ENCODE measurements around the gene FAM200A.
A peak's percentile ranks its signal among the peaks of the same experiment; 100 is the strongest.
"Not testable (repeated sequence)": the region's sequence is repeated elsewhere in the genome, so short reads cannot be mapped to it uniquely, and the experiment has no call there.

The FAM200A gene

GRCh38 chr7:99558306-99559174 is 6.6 kb upstream of the FAM200A start, which contains the start of gene ZNF655:
TSS of gene ZNF655 (plus strand) at chr7:99558642. CDS start at chr7:99560560, 1,918 bp downstream.
- FAIRE-seq, result peak; percentile 17

- no peak for FAIRE-seq
Measured at GRCh38 chr7:99557940-99558305, 6.0 kb upstream of the FAM200A start.

- FAIRE-seq, result no peak
Measured at GRCh38 chr7:99557196-99557607, 5.3 kb upstream of the FAM200A start.

- no peak for FAIRE-seq
Measured at GRCh38 chr7:99554939-99555338, 3.0 kb upstream of the FAM200A start.

GRCh38 chr7:99553039-99553438 is 1.1 kb upstream of the FAM200A start:
- FAIRE-seq, result no peak

GRCh38 chr7:99551334-99551733 is 580 bp downstream of the FAM200A start:
- FAIRE-seq, result no peak

- not testable (repeated sequence) for FAIRE-seq
Measured at GRCh38 chr7:99549545-99549944, 2.4 kb downstream of the FAM200A start.

- FAIRE-seq, result not testable (repeated sequence)
Measured at GRCh38 chr7:99545308-99545707, 6.6 kb downstream of the FAM200A start.

GRCh38 chr7:99543916-99544315 is 8.0 kb downstream of the FAM200A start:
- no peak for FAIRE-seq

- no peak for FAIRE-seq
Measured at GRCh38 chr7:99543081-99543671, 8.7 kb downstream of the FAM200A start.

GRCh38 chr7:99541212-99541611 is 10.7 kb downstream of the FAM200A start:
- FAIRE-seq, result no peak

- FAIRE-seq, result no peak
Measured at GRCh38 chr7:99540542-99540941, 11.4 kb downstream of the FAM200A start.

GRCh38 chr7:99539213-99539811 is 12.6 kb downstream of the FAM200A start:
- no peak for FAIRE-seq

GRCh38 chr7:99535667-99536066 is 16.2 kb downstream of the FAM200A start:
- no peak for FAIRE-seq

GRCh38 chr7:99531354-99531765 is 20.6 kb downstream of the FAM200A start:
- no peak for FAIRE-seq

GRCh38 chr7:99525713-99526440 is 26.0 kb downstream of the FAM200A start:
- no peak for FAIRE-seq

- no peak for FAIRE-seq
Measured at GRCh38 chr7:99521399-99521798, 30.5 kb downstream of the FAM200A start.

- no peak for FAIRE-seq
Measured at GRCh38 chr7:99514050-99514449, 37.9 kb downstream of the FAM200A start.

- no peak for FAIRE-seq
Measured at GRCh38 chr7:99505324-99505662, 46.6 kb downstream of the FAM200A start.

GRCh38 chr7:99504603-99505323 is 47.2 kb downstream of the FAM200A start, which contains the start of gene ZKSCAN5:
TSS of gene ZKSCAN5 (plus strand) at chr7:99504662. CDS start at chr7:99506045, 1,383 bp downstream.
- FAIRE-seq, result peak; percentile 46

GRCh38 chr7:99504281-99504602 is 47.7 kb downstream of the FAM200A start:
- peak; percentile 87 for FAIRE-seq

GRCh38 chr7:99501236-99501635 is 50.7 kb downstream of the FAM200A start:
- FAIRE-seq, result not testable (repeated sequence)

GRCh38 chr7:99500637-99501009 is 51.3 kb downstream of the FAM200A start:
- no peak for FAIRE-seq

Data from G401.6 (cell line).